ENCODE results near the gene SLC16A4.
"Not testable (repeated sequence)": the region's sequence is repeated elsewhere in the genome, so short reads cannot be mapped to it uniquely, and the experiment has no call there.

The SLC16A4 gene

DNA sequence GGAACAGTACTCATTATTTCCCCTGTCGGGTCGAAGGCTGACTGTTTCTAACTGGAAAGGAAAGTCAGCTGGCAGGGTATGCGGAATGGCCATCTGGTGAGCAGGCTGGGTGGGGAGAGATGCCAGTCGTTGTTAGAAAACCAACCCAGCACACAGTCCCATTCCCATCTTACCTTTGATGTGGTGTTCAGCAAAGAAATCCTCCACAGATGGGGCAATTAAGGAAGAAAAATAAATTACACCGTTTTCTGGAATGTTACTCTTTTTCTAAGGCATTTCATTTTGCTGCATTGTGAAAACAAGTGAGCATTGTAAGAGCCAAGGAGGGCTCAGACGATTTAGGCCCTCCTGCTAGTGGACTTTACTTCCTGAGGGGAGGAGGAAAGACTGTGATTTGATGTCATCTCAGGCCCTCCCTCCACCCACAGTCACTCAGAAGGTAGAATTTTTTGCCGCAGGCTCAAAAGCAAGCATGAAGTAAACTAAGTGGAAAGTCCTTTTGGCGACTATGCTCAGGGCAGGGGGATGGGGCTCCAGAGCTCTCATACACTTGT lies at the start of gene SLC16A4:
Gene SLC16A4 (minus strand): TSS at position 335 of the 554 bp plus-strand sequence. CDS start 1,703 bp downstream, outside the sequence.
- DNase-seq: peak; percentile 69

DNA sequence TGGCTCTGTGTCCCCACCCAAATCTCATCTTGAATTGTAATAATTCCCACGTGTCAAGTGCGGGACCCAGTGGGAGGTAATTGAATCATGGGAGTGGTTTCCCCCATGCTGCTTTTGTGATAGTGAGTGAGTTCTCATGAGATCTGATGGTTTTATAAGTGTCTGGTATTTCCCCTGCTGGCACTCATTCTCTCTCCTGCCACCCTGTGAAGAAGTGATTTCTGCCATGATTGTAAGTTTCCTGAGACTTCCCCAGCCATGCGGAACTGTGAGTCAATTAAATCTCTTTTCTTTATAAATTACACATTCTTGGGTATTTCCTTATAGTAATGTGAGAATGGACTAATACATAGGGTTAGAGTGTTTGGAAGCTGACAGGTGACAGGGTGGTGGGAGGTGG lies 49.0 kb upstream of the SLC16A4 start:
- not testable (repeated sequence) for DNase-seq

DNA sequence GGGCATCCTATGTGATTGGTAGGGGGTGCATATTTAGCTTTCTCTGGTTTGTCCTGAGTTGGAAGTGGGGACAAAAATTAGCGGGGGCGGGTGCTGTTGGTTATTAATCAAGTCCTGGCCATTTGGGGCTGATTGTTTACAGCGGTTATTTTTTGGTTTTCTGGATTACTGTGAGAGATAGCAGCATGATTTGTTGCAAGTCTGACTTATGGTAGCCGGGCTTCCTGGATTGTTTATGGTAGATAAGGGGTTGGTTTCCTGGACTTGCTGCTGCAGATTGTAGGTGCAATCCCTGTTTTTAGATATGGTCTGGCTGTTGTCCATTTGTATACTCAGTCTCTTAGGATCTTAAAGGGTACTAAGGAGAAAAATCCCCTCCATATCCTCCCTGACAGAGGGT lies 48.1 kb upstream of the SLC16A4 start:
- no peak for DNase-seq

- not testable (repeated sequence) for DNase-seq
Measured at GRCh38 chr1:110437645-110438299, 46.9 kb upstream of the SLC16A4 start.

- no peak for DNase-seq
Measured at GRCh38 chr1:110436635-110437034, 45.8 kb upstream of the SLC16A4 start.

DNA sequence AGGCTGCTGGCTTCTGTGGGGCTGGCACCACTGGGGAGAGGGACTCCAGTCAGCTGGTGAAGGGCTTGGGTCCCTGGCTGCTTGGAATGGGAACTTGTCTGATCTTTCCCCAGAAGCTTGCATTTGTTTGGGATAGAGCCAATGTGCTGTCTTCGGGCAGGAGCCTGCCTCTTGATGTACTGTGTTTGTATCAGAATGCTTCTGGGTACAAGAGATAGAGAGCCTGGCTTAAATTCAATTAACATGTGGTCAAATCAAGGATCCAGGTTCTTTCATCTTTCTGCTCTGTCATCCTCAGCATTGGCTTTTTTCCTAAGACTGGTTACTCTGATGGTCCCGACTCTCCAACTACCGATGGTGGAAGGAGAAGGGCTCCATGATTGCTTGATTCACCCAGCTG lies 44.1 kb upstream of the SLC16A4 start:
- no peak for DNase-seq

DNA sequence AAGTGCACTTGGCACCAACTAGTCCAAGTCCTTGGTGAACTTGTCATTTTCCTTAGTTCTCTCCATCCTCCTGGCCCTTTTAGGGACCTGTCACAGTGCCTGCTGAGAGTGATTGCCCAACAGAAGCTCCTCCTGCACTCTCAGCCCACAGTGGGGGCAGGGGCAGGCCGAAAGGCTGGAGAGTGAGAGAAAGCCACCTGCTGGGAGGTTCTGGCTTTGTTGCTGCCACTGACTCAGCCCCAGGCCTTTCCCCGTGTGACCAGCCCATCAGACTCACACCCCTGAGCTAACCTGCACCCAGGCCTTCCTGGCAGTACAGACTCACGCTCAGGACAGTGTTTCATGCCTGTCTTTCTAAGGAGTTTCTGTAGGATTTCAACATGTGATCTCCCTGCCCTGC lies 43.0 kb upstream of the SLC16A4 start:
- DNase-seq: no peak

DNA sequence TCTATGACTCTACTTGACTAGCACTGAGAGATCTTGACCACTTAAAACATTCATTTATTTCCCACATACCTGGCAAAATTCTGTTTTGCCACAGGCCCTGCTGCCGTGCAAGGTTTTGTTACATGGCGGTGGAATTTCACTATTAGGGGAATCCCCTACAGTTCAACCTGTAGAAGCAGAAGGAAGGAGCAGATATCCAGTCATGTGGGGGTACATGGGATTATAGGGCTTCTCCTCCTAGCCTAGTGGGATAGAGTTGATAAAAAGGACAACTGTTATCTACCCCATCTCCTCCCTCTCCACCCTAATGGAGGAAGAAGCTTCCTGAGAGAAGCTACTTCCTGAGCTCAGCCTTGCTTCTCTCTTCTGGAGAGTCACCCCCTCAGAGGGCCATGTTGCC lies 42.4 kb upstream of the SLC16A4 start:
- no peak for DNase-seq

DNA sequence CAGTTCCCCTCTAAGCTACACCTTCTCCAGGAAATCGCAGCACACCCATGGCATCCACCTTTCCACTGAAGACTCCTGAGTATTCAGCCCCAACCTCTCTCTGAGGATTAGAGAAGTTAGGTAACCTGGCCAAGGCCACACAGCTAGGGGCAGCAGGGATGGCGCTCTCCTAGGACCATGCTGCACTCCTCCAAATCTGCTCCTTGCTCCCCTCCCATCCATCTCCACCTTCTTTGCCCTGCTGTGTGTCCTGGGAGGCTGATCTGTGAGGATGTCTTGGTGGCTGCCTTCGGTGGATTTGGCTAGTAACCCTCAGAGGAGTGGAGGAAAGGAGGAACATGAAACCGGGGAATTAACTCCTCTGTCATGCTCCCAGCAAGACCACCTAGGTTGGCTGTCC lies 40.1 kb upstream of the SLC16A4 start:
- DNase-seq: no peak

GRCh38 chr1:110430366-110430765 lies 39.5 kb upstream of the SLC16A4 start:
- no peak for DNase-seq

DNA sequence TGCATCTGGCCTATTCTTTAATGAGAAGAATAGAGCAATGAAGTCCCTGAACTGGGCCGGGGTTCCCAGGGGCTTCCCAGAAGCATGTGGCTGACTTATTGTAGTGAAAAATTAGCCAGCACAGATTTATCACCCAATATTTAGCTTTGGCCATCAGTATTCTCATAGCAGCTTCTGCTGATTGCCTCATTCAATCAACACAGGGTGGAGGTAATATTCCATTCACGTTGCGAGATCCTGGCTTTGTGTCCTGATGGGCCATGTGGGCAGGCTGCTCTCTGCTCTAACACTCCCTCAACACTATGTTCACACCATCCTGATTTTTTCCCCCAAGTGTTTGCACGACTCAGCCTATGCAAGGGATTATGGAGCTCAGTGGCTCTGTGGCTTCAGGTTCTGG lies 38.1 kb upstream of the SLC16A4 start:
- DNase-seq: no peak

DNA sequence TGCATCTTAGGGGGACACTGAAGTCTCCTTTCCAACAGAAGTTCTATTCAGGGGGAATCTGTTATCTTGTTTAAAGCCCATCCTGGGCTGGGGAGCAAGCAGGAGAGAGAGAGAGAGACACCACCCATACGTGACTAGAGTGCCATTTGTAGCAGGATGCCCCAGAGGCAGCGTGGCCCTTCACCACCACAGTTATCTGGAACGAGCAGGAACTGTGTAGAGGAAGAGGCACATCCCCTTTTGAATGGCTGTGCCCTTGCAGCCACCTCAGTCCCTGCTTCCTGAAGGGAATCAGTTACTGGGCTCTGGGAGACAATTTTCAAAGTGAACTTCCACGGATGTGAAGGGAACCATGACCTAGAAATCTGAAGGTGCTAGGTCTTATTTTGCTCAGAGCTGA lies 36.0 kb upstream of the SLC16A4 start:
- no peak for DNase-seq

DNA sequence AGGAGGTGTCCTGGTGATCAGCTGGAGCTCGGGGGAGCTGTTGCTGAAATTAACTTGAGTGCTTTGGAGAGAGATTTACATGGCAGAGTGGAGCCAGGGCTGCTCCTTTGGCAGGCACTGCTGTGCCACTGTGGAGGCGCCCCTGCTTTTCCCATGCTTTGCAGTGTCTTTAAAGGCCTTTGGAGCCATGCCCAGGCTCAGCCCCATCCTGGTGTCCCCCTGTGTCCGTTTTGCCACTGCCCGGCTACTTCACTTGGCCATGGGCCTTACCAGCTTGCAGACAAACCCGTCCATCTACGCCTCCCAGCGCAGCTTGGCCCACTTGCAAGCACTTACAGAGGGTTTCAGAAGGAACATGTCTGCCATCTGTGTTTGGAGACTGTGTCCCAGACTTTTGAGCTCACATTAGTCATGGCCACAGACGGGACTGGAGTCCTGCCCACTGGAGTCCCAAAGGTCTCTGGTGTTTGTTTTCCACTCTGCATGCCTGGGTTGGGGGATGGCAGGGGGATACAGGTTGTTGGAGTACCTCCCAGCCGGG lies 34.9 kb upstream of the SLC16A4 start:
- DNase-seq: peak; percentile 49

GRCh38 chr1:110424699-110425611 lies 34.1 kb upstream of the SLC16A4 start:
- no peak for DNase-seq

DNA sequence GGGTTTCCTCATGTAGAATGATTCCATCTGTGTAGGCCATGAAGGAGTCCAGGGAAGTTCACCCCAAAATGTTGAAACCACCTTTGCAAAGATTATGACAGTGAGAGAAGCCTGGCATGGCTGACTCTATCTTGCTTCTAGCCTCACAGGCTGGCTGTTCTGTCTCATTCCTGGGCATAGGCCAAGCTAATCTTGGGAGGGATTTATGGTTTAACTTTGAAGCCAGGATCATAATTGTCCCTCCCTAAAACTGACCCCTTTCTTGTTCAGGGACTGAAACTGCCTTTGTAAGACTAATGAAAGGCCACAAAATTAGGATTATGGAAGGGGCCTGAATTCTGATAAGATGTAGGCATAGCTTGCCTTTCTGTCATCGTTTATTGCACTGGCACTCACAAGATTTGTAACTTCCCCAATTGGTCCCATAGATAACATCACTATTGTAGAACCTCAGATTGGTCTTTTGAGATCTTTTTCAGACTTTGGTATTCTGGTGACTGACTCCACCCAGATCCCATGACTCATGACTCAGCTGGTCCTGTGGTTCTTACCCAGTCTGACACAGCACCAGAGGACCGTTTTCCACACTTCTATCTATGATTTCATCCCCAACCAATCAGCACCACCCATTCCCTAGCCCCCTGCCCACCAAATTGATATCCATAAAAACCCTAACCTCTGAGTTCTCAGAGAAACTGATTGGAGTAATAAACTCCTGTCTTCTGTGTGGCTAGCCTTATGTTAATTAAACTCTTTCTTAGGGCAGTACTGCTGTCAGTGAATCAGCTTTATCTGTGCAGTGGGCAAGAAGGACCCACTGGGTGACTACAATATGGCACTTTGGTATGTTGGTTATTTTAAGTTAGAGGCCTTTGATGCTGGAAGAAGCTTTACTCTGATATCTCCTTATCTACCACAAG lies 30.3 kb upstream of the SLC16A4 start:
- no peak for DNase-seq

DNA sequence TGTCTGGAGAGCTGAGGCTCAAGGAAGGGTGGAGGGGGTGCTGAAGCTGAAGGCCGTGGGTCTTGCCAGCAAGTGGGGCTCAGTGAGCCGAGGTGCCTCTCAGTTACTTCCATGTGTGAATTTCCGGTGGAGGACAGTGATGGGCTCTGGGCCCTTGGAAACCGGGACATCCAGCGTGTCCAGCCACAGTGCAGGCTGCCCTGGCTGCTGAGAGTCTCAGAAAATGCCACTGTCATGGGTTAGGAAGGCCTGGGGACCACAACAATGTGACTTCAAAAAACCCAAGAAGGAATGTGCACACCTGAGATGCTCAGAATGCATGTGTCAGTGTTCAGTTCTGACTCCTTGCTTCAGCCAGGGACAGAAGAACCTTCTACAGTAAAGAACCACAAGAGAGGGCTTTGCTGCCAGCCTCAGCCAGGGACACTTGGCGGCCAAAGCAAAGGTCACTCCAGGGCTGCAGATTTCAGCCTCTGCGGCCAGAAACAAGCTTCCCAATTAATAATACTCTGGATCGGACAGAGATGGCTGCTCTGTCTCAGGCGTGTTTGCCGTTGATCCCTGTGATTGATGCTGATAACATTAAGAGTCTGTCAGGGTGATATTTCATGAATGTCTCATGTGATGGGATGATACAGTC lies 29.3 kb upstream of the SLC16A4 start:
- no peak for DNase-seq

GRCh38 chr1:110418729-110419128 lies 27.9 kb upstream of the SLC16A4 start:
- no peak for DNase-seq

DNA sequence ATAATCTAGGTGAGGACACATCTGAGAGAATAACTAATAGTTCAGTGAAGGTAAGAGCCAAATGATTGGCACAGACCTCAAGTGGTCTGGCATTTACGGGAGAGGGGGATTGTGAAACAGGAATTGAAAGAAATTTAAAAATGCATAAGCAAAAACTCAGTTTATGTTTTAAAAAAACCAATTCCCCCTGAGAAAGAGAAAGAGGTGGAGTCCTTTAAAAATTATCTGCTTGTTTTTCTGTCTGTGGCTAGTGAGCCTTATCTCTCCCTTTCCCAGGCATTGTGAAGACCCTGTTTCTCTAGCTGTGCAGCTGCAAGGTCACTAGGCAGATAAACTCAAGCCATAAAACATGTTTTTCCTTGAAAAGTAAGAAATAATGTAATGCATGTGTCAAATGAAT lies 22.2 kb upstream of the SLC16A4 start:
- not testable (repeated sequence) for DNase-seq

GRCh38 chr1:110412576-110412975 lies 21.8 kb upstream of the SLC16A4 start:
- DNase-seq: peak; percentile 48

GRCh38 chr1:110411173-110411735 lies 20.4 kb upstream of the SLC16A4 start:
- DNase-seq: no peak

- DNase-seq: no peak
Measured at GRCh38 chr1:110409316-110409715, 18.5 kb upstream of the SLC16A4 start.

GRCh38 chr1:110408488-110408887 lies 17.7 kb upstream of the SLC16A4 start:
- DNase-seq: no peak

All from left hindlimb (tissue), 1 donor.